ENCODE data around the gene GPC5.

The GPC5 gene

GRCh38 chr13:92547266-92547665, 1148.8 kb downstream of the GPC5 start:
- DNase-seq (ENCODE audit: low spot score): no peak

DNA sequence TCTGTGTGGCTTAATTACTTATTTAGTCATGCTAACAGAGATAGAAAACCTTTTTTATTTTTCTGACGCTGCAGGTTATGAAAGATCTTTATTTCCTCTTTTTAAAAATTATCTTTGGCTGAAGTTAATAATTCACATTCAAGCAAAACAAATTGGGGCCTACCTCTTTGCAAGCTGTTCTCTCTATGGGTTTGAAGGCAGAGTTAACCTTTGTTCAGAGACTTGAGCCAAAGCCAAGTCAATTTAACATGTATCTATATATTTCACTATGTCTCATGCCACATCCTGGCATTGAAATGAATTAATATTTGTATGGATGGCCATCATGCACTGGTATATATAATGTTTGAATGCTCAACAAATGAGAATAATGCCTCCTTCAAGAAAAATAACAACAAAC, 1150.9 kb downstream of the GPC5 start:
- no peak for DNase-seq (ENCODE audit: low spot score)

GRCh38 chr13:92553470-92554114, 1155.2 kb downstream of the GPC5 start:
- DNase-seq (ENCODE audit: low spot score): no peak

DNA sequence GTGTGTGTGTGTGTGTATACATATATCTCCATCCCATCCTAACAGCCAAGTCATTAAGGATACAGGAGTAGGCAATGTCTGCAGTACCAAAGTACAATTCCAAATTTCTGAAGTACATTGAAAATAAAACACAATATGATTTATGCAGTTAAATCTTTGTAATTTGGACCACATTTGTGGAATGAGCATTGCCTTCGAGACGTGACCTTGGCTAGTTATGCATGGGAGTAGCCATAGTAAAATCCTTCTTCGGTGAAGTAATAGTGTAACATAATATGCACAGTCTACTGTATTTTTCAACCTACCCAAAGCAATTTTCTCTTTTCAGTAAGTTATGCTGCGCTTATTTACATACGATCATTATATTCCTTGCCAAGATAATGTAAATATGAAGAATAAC, 1162.5 kb downstream of the GPC5 start:
- no peak for DNase-seq (ENCODE audit: low spot score)

DNA sequence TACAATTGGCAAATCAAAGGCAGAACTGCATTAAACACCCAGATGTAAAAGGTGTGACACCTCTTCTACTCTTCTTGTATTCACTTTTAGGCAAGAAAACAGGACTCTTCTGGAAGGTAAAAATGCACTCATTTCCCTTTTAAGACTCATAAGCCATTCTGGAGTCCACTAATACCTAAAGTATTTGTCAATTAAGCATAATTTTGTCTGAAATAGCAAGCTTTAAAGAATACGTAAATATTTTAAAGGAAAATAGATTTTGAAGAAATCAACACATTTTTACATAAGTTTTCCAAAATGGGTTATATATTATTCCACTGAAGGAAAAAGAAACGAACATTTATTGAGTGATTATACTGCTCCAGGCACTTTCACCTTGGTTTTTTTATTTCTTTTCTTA, 1166.5 kb downstream of the GPC5 start:
- DNase-seq (ENCODE audit: low spot score): no peak

DNA sequence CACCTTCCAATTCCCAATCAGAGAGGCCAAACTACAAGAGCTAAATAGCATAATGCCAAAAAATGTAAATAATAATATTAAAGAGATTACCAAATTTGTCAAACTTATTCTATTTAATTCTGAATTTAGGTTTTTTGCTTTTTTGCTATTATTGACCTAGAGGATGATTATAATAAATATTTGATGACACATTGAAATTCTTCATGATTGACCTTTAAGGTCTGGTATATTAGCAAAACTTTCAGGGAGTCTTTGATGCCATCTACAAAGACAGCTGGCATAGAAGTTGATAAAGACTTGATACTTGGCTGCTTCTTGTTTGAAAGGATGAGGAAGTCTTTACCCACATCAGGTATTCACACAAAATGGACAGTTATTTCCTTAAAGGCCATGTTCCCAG, 1168.3 kb downstream of the GPC5 start:
- DNase-seq (ENCODE audit: low spot score): no peak

DNA sequence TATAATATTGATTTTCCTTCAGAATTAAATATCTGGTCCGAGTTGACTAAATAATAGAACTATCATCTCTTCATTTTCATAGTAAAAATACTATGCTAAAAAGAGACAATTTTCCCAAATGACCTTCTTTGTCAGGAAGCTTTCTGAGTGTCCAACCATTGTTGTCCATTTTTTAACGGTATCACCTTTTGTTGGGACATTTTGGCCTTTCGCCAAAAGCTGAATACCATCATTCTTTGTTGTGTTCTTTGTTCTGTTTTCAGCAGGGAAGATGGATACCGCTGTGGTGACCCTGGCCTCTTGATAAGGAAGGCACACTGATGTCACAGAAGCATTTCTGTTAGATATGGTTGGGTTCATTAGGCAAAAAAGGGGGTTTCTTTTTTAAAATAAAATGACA, 1173.8 kb downstream of the GPC5 start:
- DNase-seq (ENCODE audit: low spot score): no peak

- no peak for DNase-seq (ENCODE audit: low spot score)
These were observed 1175.1 kb downstream of the GPC5 start for GRCh38 chr13:92573467-92574057.

DNA sequence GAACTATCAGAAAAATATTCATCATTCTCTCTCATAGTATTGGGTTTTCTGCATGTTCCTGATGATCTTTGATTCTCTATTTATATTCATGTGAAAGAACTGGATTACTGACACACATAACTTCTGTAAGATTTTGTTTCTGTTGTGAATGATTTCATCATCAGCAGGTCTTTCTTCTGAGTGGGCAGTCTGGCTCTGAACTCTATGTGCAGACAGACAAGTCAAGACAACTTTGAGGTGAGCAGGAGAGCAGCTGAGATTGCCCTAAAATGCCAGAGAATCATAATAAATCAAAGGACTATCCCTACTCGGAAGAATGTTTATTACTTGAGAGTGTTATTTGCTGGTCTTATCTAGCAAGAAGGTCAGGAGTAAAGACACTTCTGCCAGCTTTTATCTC, 1176.1 kb downstream of the GPC5 start:
- no peak for DNase-seq (ENCODE audit: low spot score)

DNA sequence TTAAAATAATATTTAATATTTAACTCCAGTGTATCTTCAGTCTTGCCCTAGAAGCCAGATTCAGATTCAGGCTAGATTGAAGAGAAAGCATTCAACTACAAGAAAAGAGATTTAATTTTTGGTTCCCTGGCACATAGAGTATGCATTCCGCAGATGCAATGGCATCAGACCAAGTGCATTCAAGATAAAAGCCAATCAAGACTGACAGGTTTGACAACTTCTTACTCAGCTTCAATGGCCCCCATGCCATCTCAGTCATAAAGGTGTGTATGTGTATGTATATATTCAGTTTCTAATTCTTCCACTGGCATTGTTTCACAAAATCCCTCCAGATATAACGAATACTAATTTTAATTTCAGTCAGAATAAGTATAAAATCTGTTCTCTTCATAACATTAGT, 1177.4 kb downstream of the GPC5 start:
- DNase-seq (ENCODE audit: low spot score): no peak

DNA sequence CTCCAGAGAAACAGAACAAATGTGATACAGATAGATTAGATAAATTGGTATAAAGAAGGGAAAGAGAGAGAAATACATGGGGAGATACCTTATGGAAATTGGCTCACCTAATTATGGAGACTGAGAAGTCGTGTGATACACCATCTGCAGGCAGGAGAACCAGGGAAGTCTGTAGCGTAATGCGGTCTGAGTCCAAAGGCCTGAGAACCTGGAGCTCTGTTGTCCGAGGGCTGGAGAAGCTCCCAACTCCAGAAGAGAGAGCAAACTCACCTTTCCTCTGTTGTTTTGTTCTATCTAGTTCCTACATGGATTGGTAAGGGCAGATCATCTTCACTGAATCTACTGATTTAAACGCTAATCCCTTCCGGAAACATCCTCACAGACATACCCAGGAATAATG, 1179.9 kb downstream of the GPC5 start:
- no peak for DNase-seq (ENCODE audit: low spot score)

- DNase-seq (ENCODE audit: low spot score): no peak
These were observed 1191.5 kb downstream of the GPC5 start for GRCh38 chr13:92589955-92590354.

- no peak for DNase-seq (ENCODE audit: low spot score)
These were observed 1192.1 kb downstream of the GPC5 start for GRCh38 chr13:92590503-92590908.

GRCh38 chr13:92591117-92591516, 1192.7 kb downstream of the GPC5 start:
- DNase-seq (ENCODE audit: low spot score): no peak

DNA sequence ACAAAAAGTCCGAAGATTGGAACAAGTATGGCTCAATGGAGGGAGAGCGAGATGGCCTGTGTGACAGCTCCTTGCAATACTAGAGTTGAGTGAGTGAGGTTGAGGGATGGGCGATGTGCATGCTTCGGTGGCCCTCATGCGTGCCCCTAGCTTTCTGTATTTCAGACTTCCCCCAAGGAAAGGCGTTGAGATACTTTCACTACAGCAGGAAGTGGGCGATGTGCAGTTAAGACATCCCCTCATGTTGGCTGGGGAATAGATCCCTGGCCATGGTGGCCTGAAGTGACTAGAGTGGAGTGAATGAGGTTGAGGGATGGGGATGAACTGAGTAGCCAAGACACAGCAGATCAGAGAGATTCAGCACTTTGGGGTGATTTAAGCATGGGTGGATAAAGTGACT, 1194.3 kb downstream of the GPC5 start:
- DNase-seq (ENCODE audit: low spot score): no peak

GRCh38 chr13:92602560-92602959, 1204.1 kb downstream of the GPC5 start:
- DNase-seq (ENCODE audit: low spot score): no peak

DNA sequence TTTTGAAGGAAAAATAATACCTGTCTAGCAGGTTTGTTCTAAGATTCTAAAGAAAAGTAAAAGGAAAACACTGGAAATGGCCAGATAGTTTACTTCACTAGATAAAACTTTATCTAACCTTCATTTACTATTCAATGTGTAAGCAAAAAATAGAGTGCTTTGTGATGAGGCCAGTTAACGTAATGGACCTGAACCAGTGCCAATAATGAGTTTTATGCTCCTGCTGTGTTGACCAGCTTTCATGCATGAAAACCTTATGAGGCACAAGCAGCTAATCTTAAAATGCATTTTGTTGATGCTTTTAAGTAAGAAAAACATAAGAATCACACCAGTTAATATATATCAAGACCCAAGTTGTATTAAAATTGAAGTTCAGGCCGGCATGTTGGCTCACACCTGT, 1211.0 kb downstream of the GPC5 start:
- DNase-seq (ENCODE audit: low spot score): no peak

DNA sequence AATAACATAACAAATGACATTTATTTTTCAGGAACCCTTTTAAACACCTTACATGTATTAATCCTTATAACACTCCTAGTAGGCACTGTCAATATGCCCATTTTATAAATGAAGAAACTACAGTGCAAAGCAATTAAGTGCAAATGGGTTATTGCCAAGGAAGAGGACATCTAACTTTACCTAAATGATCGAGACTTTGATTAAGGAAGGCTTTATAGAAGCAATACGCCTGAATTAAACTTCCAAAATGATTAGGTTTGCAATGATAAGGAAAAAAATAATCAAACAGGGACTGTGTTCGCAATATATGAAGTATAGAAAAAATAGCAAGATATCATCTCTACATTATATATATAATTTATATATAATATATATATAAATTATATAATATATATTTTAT, 1214.5 kb downstream of the GPC5 start:
- DNase-seq (ENCODE audit: low spot score): no peak

GRCh38 chr13:92613921-92614320, 1215.5 kb downstream of the GPC5 start:
- no peak for DNase-seq (ENCODE audit: low spot score)

DNA sequence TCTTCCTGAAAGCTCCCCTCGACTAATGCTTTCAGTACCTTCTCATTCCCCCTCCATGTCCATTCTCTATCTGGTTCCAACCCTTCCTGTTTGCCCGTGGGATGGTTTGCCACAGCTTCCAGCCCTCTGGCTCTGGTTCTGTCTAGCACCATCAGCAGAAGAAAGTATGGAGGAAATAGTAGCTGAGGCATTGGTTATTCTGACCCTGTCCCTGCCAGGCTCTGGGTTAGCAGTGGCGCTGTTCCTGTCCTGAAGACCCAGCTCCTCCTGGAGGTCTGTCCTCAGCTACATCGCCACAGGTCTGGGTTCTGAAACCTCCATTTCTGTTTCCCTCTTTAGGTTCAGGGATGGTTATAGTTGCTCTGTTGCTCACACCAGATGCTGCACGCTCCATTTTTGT, 1223.6 kb downstream of the GPC5 start:
- no peak for DNase-seq (ENCODE audit: low spot score)

GRCh38 chr13:92622905-92623304, 1224.5 kb downstream of the GPC5 start:
- no peak for DNase-seq (ENCODE audit: low spot score)

GRCh38 chr13:92626274-92626673, 1227.9 kb downstream of the GPC5 start:
- no peak for DNase-seq (ENCODE audit: low spot score)

DNA sequence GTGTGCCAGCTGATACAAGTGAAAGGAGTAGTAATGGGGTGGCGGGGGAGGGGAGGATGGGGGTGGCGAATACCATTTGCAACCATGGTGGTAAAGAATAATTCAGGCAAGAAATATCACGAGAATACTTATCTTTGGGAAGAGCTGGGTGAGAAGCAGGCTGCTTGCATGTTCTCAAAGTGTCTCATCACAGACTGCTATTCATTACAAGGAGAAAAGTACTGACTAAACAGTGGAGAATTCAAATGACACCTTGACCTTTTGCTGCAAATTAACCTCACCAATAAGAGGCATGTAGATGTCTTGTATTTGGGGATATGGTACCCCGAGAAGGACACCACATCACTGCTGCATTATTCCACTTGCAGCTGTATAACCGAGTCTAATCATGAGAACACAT, 1242.5 kb downstream of the GPC5 start:
- no peak for DNase-seq (ENCODE audit: low spot score)

DNA sequence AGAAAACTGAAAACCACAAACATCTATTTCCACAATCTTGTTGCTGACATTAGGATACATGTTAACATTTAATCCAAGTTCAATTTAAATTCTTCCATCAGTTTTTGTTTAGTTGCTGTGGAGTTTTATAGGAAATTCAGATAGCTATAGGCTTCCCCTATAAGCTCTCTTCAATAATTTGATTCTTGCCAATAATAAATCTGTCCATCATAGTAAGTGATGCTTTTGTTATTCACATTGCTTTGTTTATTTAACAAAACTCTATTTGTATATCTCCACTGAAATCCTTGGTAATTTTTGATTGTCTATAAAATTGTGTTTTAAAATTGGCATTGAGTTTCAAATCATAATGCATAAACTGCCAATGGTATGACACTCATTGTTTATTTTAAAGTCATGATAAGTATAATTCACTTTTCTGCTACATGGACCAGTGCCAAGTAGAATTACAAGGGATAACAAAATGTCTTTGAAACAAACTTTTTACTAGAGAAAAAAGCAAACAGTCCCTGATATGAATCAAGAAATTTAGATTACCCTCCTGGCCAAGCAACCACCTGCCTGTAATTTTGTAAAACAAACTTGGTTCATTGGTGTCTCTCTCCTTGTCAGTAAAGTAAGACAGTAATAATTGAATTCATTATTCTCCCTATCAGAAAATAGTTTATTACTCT, 1250.9 kb downstream of the GPC5 start:
- no peak for DNase-seq (ENCODE audit: low spot score)
